A549 (cell line): ENCODE measurements around the gene XPNPEP1. TPM values are rescaled to one million over a fixed set of nuclear protein-coding genes. Genes with fewer than 3 reads are reported as not detected.

Source experiments
- ATAC-seq, 2 experiments: fragments of 200-7000 bp in 1 of 2; fragments of >200 bp in 1 of 2; cut with Nextera tagmentation in 1 of 2; cut with Tn5 transposase in 1 of 2; 3 replicates each; pipeline versions ENCODE4 v1.8.0 to v1.9.1; 2018 to 2020; ENCODE audit warnings: mild to moderate bottlenecking in 1 of 2, moderate library complexity in 1 of 2
- CTCF ChIA-PET: fragments of 300-600 bp; sonication (Branson Sonifier 250); formaldehyde crosslinking; extraction: SDS; loops from one replicate; lab custom pipeline; 2021; ENCODE audit warnings: antibody characterized with exemption, inconsistent platforms; lab: Yijun Ruan, JAX
- POLR2A ChIA-PET: fragments of 350-600 bp; formaldehyde crosslinking; extraction: SDS; loops from one replicate; lab custom pipeline; 2021; ENCODE audit warnings: antibody characterized with exemption, inconsistent platforms; lab: Yijun Ruan, JAX
- DNase-seq, 2 experiments: peaks; one replicate each; pipeline versions ENCODE4 v3.0.0 to v3.0.0-alpha.2; 2011 to 2016; ENCODE audit warnings: low read depth in 1 of 2, low spot score in 1 of 2
- FAIRE-seq: peaks from 2 replicates; lab custom pipeline; 2011; peaks lifted over from hg19 to GRCh38; lab: Jason Lieb, UNC
- H3K27ac ChIP-seq, 2 experiments: fragments of >200 bp; sonication (Bioruptor Twin); formaldehyde crosslinking; 3 replicates each; pipeline ENCODE4 v1.5.1; 2016 to 2017
- H3K4me1 ChIP-seq: fragments of >200 bp; sonication (Bioruptor Twin); formaldehyde crosslinking; 3 replicates; pipeline ENCODE4 v1.6.1; 2016
- H3K4me2 ChIP-seq: fragments of >200 bp; sonication (Bioruptor Twin); formaldehyde crosslinking; 3 replicates; pipeline ENCODE4 v1.6.1; 2016
- H3K4me3 ChIP-seq: fragments of >200 bp; sonication (Bioruptor Twin); formaldehyde crosslinking; 3 replicates; pipeline ENCODE4 v1.5.1; 2016
- H3K9me3 ChIP-seq: fragments of >200 bp; sonication (Bioruptor Twin); formaldehyde crosslinking; 3 replicates; pipeline ENCODE4 v1.6.1; 2016
- ATOH8 ChIP-seq: fragments of 250-450 bp; sonication (Bioruptor Pico); IDR thresholded peaks from 2 replicates; pipeline ENCODE4 v1.5.0; 2020; ENCODE audit warnings: low read depth, mild to moderate bottlenecking, moderate library complexity
- BHLHE40 ChIP-seq: IDR thresholded peaks from 2 replicates; pipeline ENCODE4 v1.6.1; 2012; ENCODE audit warnings: low read depth, low read length, inconsistent platforms
- CHD2 ChIP-seq: fragments of 150-350 bp; IDR thresholded peaks from 2 replicates; pipeline ENCODE4 v1.6.1; 2014; ENCODE audit warnings: low read length; ENCODE audit not compliant: partially characterized antibody
- CTCF ChIP-seq: fragments of >200 bp; sonication (Bioruptor Twin); formaldehyde crosslinking; IDR thresholded peaks from 3 replicates; pipeline ENCODE4 v1.5.1; 2016
- E2F6 ChIP-seq: IDR thresholded peaks from 2 replicates; pipeline ENCODE4 v1.6.1; 2012; ENCODE audit warnings: low read depth, borderline replicate concordance
- EHF ChIP-seq: fragments of 250-450 bp; sonication (Bioruptor Pico); IDR thresholded peaks from 2 replicates; pipeline ENCODE4 v1.5.0; 2020; ENCODE audit warnings: mild to moderate bottlenecking
- EHMT2 ChIP-seq: fragments of 200-600 bp; sonication (generic); IDR thresholded peaks from 2 replicates; pipeline ENCODE4 v1.6.1; 2016; ENCODE audit warnings: antibody characterized with exemption, low read depth, mild to moderate bottlenecking, moderate library complexity
- ELK1 ChIP-seq: fragments of 150-350 bp; IDR thresholded peaks from 2 replicates; pipeline ENCODE4 v1.6.1; 2014; ENCODE audit warnings: low read depth, mild to moderate bottlenecking, low read length
- EP300 ChIP-seq, 2 experiments: fragments of >200 bp; sonication (Bioruptor Twin); formaldehyde crosslinking; IDR thresholded peaks; 2 replicates in 1 of 2; 3 replicates in 1 of 2; pipeline ENCODE4 v1.6.1; 2016 to 2017
- ESRRA ChIP-seq: fragments of 150-350 bp; IDR thresholded peaks from 2 replicates; pipeline ENCODE4 v1.6.1; 2014; ENCODE audit warnings: mild to moderate bottlenecking, low read length, borderline replicate concordance
- GATA3 ChIP-seq: IDR thresholded peaks from 2 replicates; pipeline ENCODE4 v1.6.1; 2012; ENCODE audit warnings: borderline replicate concordance
- HDAC2 ChIP-seq: fragments of 200-600 bp; sonication (generic); IDR thresholded peaks from 2 replicates; pipeline ENCODE4 v1.6.1; 2016
- HEYL ChIP-seq: fragments of 250-450 bp; sonication (Bioruptor Pico); IDR thresholded peaks from 2 replicates; pipeline ENCODE4 v1.8.0; 2021; ENCODE audit warnings: mild to moderate bottlenecking, moderate library complexity
- HOXA7 ChIP-seq: fragments of 250-450 bp; sonication (Bioruptor Pico); IDR thresholded peaks from 2 replicates; pipeline ENCODE4 v1.5.0; 2020; ENCODE audit warnings: mild to moderate bottlenecking, moderate library complexity
- HOXB13 ChIP-seq: fragments of 250-450 bp; sonication (Bioruptor Pico); IDR thresholded peaks from 2 replicates; pipeline ENCODE4 v1.5.0; 2020; ENCODE audit warnings: low read depth, mild to moderate bottlenecking, moderate library complexity
- HOXB5 ChIP-seq: fragments of 250-450 bp; sonication (Bioruptor Pico); IDR thresholded peaks from 2 replicates; pipeline ENCODE4 v1.5.0; 2020; ENCODE audit warnings: mild to moderate bottlenecking, moderate library complexity
- JUN ChIP-seq, 2 experiments: fragments of >200 bp; sonication (Bioruptor Twin); formaldehyde crosslinking; IDR thresholded peaks; 2 replicates in 1 of 2; 3 replicates in 1 of 2; pipeline ENCODE4 v1.6.1; 2016 to 2017
- KDM5A ChIP-seq: fragments of 200-600 bp; sonication (generic); IDR thresholded peaks from 2 replicates; pipeline ENCODE4 v1.6.1; 2016; ENCODE audit warnings: antibody characterized with exemption, mild to moderate bottlenecking
- MAFK ChIP-seq: fragments of 450-650 bp; IDR thresholded peaks from 2 replicates; pipeline ENCODE4 v1.6.1; 2014; ENCODE audit not compliant: partially characterized antibody
- MAZ ChIP-seq: fragments of 150-350 bp; IDR thresholded peaks from 2 replicates; pipeline ENCODE4 v1.6.1; 2014; ENCODE audit warnings: antibody characterized with exemption, low read depth, low read length, borderline replicate concordance
- MYC ChIP-seq: IDR thresholded peaks from 2 replicates; pipeline ENCODE4 v1.6.1; 2012; ENCODE audit warnings: mild to moderate bottlenecking, inconsistent platforms, low read length, improper control_type of control experiment, borderline replicate concordance
- PHF8 ChIP-seq: fragments of 200-600 bp; sonication (generic); IDR thresholded peaks from 2 replicates; pipeline ENCODE4 v1.6.1; 2016; ENCODE audit warnings: low read depth, mild to moderate bottlenecking, antibody characterized with exemption, moderate library complexity, borderline replicate concordance
- POLR2AphosphoS2 ChIP-seq: conservative IDR thresholded peaks from 2 replicates; pipeline ENCODE4 v1.6.1; 2012; ENCODE audit warnings: low read length, improper control_type of control experiment, inconsistent platforms
- RARB ChIP-seq: fragments of 250-450 bp; sonication (Bioruptor Pico); IDR thresholded peaks from 2 replicates; pipeline ENCODE4 v1.8.0; 2021; ENCODE audit warnings: mild to moderate bottlenecking, moderate library complexity
- RNF2 ChIP-seq: fragments of 200-600 bp; sonication (generic); IDR thresholded peaks from 2 replicates; pipeline ENCODE4 v1.6.1; 2016; ENCODE audit warnings: low read depth, mild to moderate bottlenecking, antibody characterized with exemption, moderate library complexity, borderline replicate concordance
- SMC3 ChIP-seq: fragments of >200 bp; sonication (Bioruptor Twin); formaldehyde crosslinking; IDR thresholded peaks from 3 replicates; pipeline ENCODE4 v1.6.1; 2018; ENCODE audit warnings: inconsistent platforms
- TFCP2L1 ChIP-seq: fragments of 250-450 bp; sonication (Bioruptor Pico); IDR thresholded peaks from 2 replicates; pipeline ENCODE4 v1.5.0; 2021; ENCODE audit warnings: mild to moderate bottlenecking
- USF2 ChIP-seq: fragments of 450-650 bp; IDR thresholded peaks from 2 replicates; pipeline ENCODE4 v1.6.1; 2014; ENCODE audit warnings: antibody characterized with exemption
- ZNF302 ChIP-seq: fragments of 250-450 bp; sonication (Bioruptor Pico); IDR thresholded peaks from 2 replicates; pipeline ENCODE4 v1.9.0; 2021; ENCODE audit warnings: inconsistent platforms, mild to moderate bottlenecking, moderate library complexity
- WGBS: methylation state at CpG from one replicate; pipeline ENCODE4 v1.1.6; 2017; ENCODE audit errors: missing lambda C conversion rate; 5-methylcytosine and 5-hydroxymethylcytosine counted together
- polyA plus RNA-seq, 4 experiments: library from polyadenylated mRNA; depleted of rRNA in 3 of 4; stranded (reverse); fragments of >200 nt; fragmentation: RNase III in 1 of 4; extraction: RNeasy Plus Mini Kit Qiagen cat#74134 plus additional on column Dnase treatment in 1 of 4; gene quantifications; 2 replicates in 3 of 4; 3 replicates in 1 of 4; pipeline ENCODE4 v1.2.3, GENCODE V29; 2011 to 2017

The XPNPEP1 gene
- polyA plus RNA-seq, 2 of the 4 experiments (the other 2 are of a cell fraction): 32.5 to 53.9 TPM

GRCh38 chr10:109944613-109945012 lies 21.3 kb upstream of the XPNPEP1 start:
- TF ChIP-seq CTCF: no peak
- no peak for TF ChIP-seq KDM5A
- TF ChIP-seq ATOH8 (CRISPR knock-in tag): no peak
- no peak for TF ChIP-seq PHF8
- TF ChIP-seq EP300 (IDR thresholded peaks at IDR 0.05): no peak
- no peak for TF ChIP-seq RNF2
- TF ChIP-seq GATA3: no peak
- TF ChIP-seq BHLHE40: no peak
- no peak for TF ChIP-seq USF2
- TF ChIP-seq EHF (CRISPR knock-in tag): no peak
- no peak for TF ChIP-seq POLR2AphosphoS2
- no peak for TF ChIP-seq TFCP2L1 (CRISPR knock-in tag)
- no peak for TF ChIP-seq MYC
- ATAC-seq (no peak), DNase-seq (no peak), FAIRE-seq (no peak)
- no peak overlapping the region for H3K4me3 ChIP-seq
- 7% methylated on average over 1 of the region's 1 CpG for WGBS
- no peak overlapping the region for H3K27ac ChIP-seq
- H3K4me1 ChIP-seq: no peaks in the 10 kb centered on the region
- H3K4me2 ChIP-seq: no peak overlapping the region
- H3K9me3 ChIP-seq: no peaks in the 10 kb centered on the region
- ChIA-PET CTCF (no interaction called here), POLR2A (no interaction called here)

GRCh38 chr10:109941236-109941862 lies 18.0 kb upstream of the XPNPEP1 start:
- FAIRE-seq (no peak), DNase-seq (no peak), ATAC-seq (no peak)
- H3K4me3 ChIP-seq: no peak overlapping the region
- ChIA-PET POLR2A (no interaction called here), CTCF (no interaction called here)
- H3K27ac ChIP-seq: no peak overlapping the region
- H3K9me3 ChIP-seq: no peaks in the 10 kb centered on the region
- H3K4me1 ChIP-seq: no peaks in the 10 kb centered on the region
- no peak overlapping the region for H3K4me2 ChIP-seq
- TF ChIP-seq E2F6: no peak
- no peak for TF ChIP-seq MAFK
- TF ChIP-seq HOXB5 (CRISPR knock-in tag): no peak
- TF ChIP-seq JUN (IDR thresholded peaks at IDR 0.05): no peak
- TF ChIP-seq MYC: no peak
- 88% methylated on average over 4 of the region's 4 CpGs for WGBS

- TF ChIP-seq ZNF302 (CRISPR knock-in tag) (no peak), HDAC2 (no peak), HEYL (no peak), SMC3 (no peak), EP300 (IDR thresholded peaks at IDR 0.05) (no peak), EHF (CRISPR knock-in tag) (no peak), ESRRA (no peak), HOXB13 (CRISPR knock-in tag) (no peak), RARB (no peak), EHMT2 (no peak), ELK1 (no peak), ATOH8 (CRISPR knock-in tag) (no peak), CHD2 (no peak), HOXA7 (no peak), MAZ (no peak)
- Histone ChIP-seq H3K27ac (no peak overlapping the region), H3K4me1 (no peaks in the 10 kb centered on the region), H3K4me3 (no peak overlapping the region), H3K9me3 (no peaks in the 10 kb centered on the region), H3K4me2 (no peak overlapping the region)
- no peak for FAIRE-seq
- ChIA-PET CTCF (interaction anchor here (1.2 to 1.3 kb wide), 2 partner anchors 9 to 12 kb away, joined by 3 to 6 read pairs; no protein-coding TSS in a partner anchor), POLR2A (no interaction called here)
- DNase-seq: no peak
- 87% methylated on average over 3 of the region's 3 CpGs for WGBS
- no peak for ATAC-seq
Measured at GRCh38 chr10:109940553-109940952, 17.2 kb upstream of the XPNPEP1 start.
